Measurements from ENCODE around the gene MSANTD1. TPM values are rescaled to one million over a fixed set of nuclear protein-coding genes. Genes with fewer than 3 reads are reported as not detected.

The MSANTD1 gene
- total RNA-seq, 1 donor from 2014 or later = 1.2 TPM

- no peak for DNase-seq (ENCODE audit: low read depth, low spot score)
- no peak for TF ChIP-seq CTCF (conservative IDR thresholded peaks at IDR 0.05)
- Mint-ChIP-seq H3K27me3 (ENCODE audit: low read depth) (no peaks in the 10 kb centered on the region), H3K4me1 (no peaks in the 10 kb centered on the region), H3K27ac (ENCODE audit: unreplicated experiment) (no peak overlapping the region), H3K4me3 (no peak overlapping the region), H3K36me3 (ENCODE audit: low read depth) (peaks cover 1% of the 10 kb centered on the region), H3K9me3 (peaks cover 5% of the 10 kb centered on the region)
Measured at GRCh38 chr4:3283916-3284315, 35.0 kb downstream of the MSANTD1 start.

GRCh38 chr4:3284734-3285557 is 36.0 kb downstream of the MSANTD1 start:
- no peak for TF ChIP-seq CTCF (conservative IDR thresholded peaks at IDR 0.05)

GRCh38 chr4:3285558-3286334 is 36.8 kb downstream of the MSANTD1 start:
- Mint-ChIP-seq H3K27ac (ENCODE audit: unreplicated experiment) (no peak overlapping the region), H3K4me1 (no peaks in the 10 kb centered on the region), H3K4me3 (no peak overlapping the region), H3K9me3 (peaks cover 4% of the 10 kb centered on the region), H3K27me3 (ENCODE audit: low read depth) (no peaks in the 10 kb centered on the region), H3K36me3 (ENCODE audit: low read depth) (no peaks in the 10 kb centered on the region)
- no peak for TF ChIP-seq CTCF (conservative IDR thresholded peaks at IDR 0.05)
- DNase-seq (ENCODE audit: low read depth, low spot score) = no peak

More at GRCh38 chr4:3284734-3285557, 36.0 kb downstream of the MSANTD1 start:
- Mint-ChIP-seq H3K27ac (ENCODE audit: unreplicated experiment) (peak overlapping the region; percentile 10), H3K4me3 (no peak overlapping the region), H3K4me1 (no peaks in the 10 kb centered on the region), H3K9me3 (peaks cover 4% of the 10 kb centered on the region), H3K27me3 (ENCODE audit: low read depth) (no peaks in the 10 kb centered on the region), H3K36me3 (ENCODE audit: low read depth) (no peaks in the 10 kb centered on the region)
- DNase-seq (ENCODE audit: low read depth, low spot score) = no peak

- no peak overlapping the region for H3K27ac Mint-ChIP-seq (ENCODE audit: unreplicated experiment)
- H3K27me3 Mint-ChIP-seq (ENCODE audit: low read depth) = no peaks in the 10 kb centered on the region
- no peak for DNase-seq (ENCODE audit: low read depth, low spot score)
- H3K36me3 Mint-ChIP-seq (ENCODE audit: low read depth) = no peaks in the 10 kb centered on the region
- peak overlapping the region; percentile 58 for H3K4me3 Mint-ChIP-seq
- TF ChIP-seq CTCF (conservative IDR thresholded peaks at IDR 0.05) = no peak
- H3K4me1 Mint-ChIP-seq = peaks cover 3% of the 10 kb centered on the region
- peaks cover 4% of the 10 kb centered on the region for H3K9me3 Mint-ChIP-seq
Measured at GRCh38 chr4:3286335-3287175, 37.6 kb downstream of the MSANTD1 start.

GRCh38 chr4:3287271-3287971 is 38.5 kb downstream of the MSANTD1 start:
- no peak for DNase-seq (ENCODE audit: low read depth, low spot score)
- Mint-ChIP-seq H3K4me3 (peak overlapping the region; percentile 61), H3K4me1 (peaks cover 7% of the 10 kb centered on the region), H3K36me3 (ENCODE audit: low read depth) (no peaks in the 10 kb centered on the region), H3K27me3 (ENCODE audit: low read depth) (no peaks in the 10 kb centered on the region), H3K9me3 (no peaks in the 10 kb centered on the region), H3K27ac (ENCODE audit: unreplicated experiment) (peak overlapping the region; percentile 19)
- TF ChIP-seq CTCF (conservative IDR thresholded peaks at IDR 0.05) = no peak

Measured in neural crest cell (in vitro differentiated cells).